Breast epithelium (tissue), 3 donors: ENCODE results near the gene SPTB.

Experiments used
- CTCF ChIP-seq, 3 donors: fragments of 450-650 bp; IDR thresholded peaks; one replicate each; pipeline ENCODE4 v1.5.1; 2016 to 2017; ENCODE audit warnings: antibody characterized with exemption in 3 of 3, mild to moderate bottlenecking in 3 of 3, moderate library complexity in 3 of 3
- POLR2A ChIP-seq: fragments of 450-650 bp; IDR thresholded peaks from one replicate; pipeline ENCODE4 v1.6.1; 2016; ENCODE audit warnings: antibody characterized with exemption, mild to moderate bottlenecking, moderate library complexity

- TF ChIP-seq CTCF (IDR thresholded peaks at IDR 0.05) (no peak), POLR2A (no peak)
Measured at GRCh38 chr14:64873506-64874219, 6.0 kb downstream of the SPTB start.
